ENCODE data around the gene RASGEF1C.
"Not testable (repeated sequence)": the region's sequence is repeated elsewhere in the genome, so short reads cannot be mapped to it uniquely, and the experiment has no call there.

RASGEF1C gene

DNA sequence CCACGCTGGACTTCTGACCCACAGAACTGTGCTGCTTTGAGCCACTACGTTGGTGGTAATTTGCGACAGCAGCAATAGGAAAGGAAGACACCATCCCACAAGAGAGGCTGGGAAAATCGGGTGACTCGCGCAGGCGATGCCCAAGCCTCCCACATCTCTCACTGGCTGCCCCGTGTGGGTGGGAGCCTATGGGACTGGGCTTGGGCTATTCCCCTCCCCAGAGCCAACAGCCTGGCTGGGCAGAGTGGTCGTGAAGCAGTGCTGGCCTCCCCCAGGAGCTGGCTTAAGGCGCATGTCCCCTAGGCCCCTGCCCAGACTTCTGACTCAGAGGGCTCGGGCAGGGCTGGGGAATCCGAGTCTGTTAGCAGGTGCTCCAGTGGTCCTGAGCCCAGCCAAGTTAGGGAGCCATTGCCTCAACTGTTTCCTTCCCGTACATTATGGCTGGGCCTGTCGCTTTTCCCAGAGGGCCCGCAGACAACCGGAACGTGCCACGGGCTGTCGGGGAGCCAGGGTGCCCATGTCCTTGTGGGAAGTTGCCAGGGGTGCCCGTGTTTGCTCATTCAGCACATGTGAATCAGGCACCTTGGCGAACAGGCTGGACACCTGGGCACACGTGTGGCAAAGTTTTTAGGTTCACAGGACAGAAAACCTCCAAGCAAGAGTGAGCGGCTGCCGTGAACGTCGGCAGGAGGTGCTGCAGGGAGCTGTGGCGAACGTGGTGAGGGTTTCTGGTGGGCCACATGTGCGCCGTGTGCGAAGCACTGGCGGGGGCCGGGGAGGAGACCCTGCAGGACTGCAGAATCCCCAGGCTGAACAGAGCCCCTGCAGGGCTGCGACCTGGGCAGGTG is 7.0 kb upstream of the RASGEF1C start:
- H3K4me1 Mint-ChIP-seq (ENCODE audit: low read depth), result no peaks in the 10 kb centered on the region
- peaks cover 9% of the 10 kb centered on the region for H3K27me3 Mint-ChIP-seq
- peaks cover 5% of the 10 kb centered on the region for H3K36me3 Mint-ChIP-seq (ENCODE audit: low read depth)
- H3K4me3 Mint-ChIP-seq, result no peak overlapping the region
- H3K9me3 Mint-ChIP-seq, result peaks cover 31% of the 10 kb centered on the region
- H3K27ac Mint-ChIP-seq, result no peak overlapping the region

- H3K36me3 Mint-ChIP-seq (ENCODE audit: low read depth), result peaks cover 3% of the 10 kb centered on the region
- no peaks in the 10 kb centered on the region for H3K4me1 Mint-ChIP-seq (ENCODE audit: low read depth)
- H3K27ac Mint-ChIP-seq, result no peak overlapping the region
- peaks cover 16% of the 10 kb centered on the region for H3K27me3 Mint-ChIP-seq
- H3K4me3 Mint-ChIP-seq, result no peak overlapping the region
- peaks cover 28% of the 10 kb centered on the region for H3K9me3 Mint-ChIP-seq
Observed at GRCh38 chr5:180214870-180215770, 6.1 kb upstream of the RASGEF1C start.

DNA sequence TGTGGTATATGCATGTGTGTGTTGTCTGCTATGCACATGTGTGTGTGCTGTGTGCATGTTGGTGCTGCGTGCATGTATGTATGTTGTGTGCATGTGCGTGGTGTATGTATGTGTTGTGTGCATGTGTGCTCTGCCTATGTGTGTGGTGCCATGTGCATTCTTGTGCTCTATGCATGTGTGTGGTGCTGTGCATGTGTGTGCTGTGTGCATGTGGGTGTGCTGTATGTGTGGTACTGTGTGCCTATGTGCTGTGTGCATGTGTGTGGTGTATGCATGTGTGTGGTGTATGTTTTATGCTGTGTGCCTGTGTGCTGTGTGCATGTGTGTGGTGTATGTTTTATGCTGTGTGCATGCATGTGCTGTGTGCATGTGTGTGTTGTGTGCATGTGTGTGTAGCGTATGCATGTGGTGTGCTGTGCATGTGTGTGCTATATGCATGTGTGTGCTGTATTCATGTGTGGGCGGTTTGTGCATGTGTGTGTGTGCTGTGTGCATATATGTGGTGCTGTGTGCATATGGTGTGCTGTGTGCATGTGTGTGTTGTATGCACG is 4.7 kb upstream of the RASGEF1C start:
- no peak overlapping the region for H3K27ac Mint-ChIP-seq

GRCh38 chr5:180213256-180213600 is 4.2 kb upstream of the RASGEF1C start:
- Mint-ChIP-seq H3K27ac (no peak overlapping the region), H3K27me3 (peaks cover 25% of the 10 kb centered on the region), H3K4me1 (ENCODE audit: low read depth) (peaks cover 4% of the 10 kb centered on the region), H3K4me3 (no peak overlapping the region), H3K9me3 (peaks cover 13% of the 10 kb centered on the region), H3K36me3 (ENCODE audit: low read depth) (no peaks in the 10 kb centered on the region)

More for the DNA sequence above, 4.7 kb upstream of the RASGEF1C start:
- peaks cover 21% of the 10 kb centered on the region for H3K27me3 Mint-ChIP-seq
- no peaks in the 10 kb centered on the region for H3K36me3 Mint-ChIP-seq (ENCODE audit: low read depth)
- peaks cover 14% of the 10 kb centered on the region for H3K9me3 Mint-ChIP-seq
- no peak overlapping the region for H3K4me3 Mint-ChIP-seq
- no peaks in the 10 kb centered on the region for H3K4me1 Mint-ChIP-seq (ENCODE audit: low read depth)

- no peak overlapping the region for H3K27ac Mint-ChIP-seq
- H3K27me3 Mint-ChIP-seq, result peaks cover 31% of the 10 kb centered on the region
- H3K36me3 Mint-ChIP-seq (ENCODE audit: low read depth), result no peaks in the 10 kb centered on the region
- H3K4me1 Mint-ChIP-seq (ENCODE audit: low read depth), result peaks cover 5% of the 10 kb centered on the region
- peaks cover 10% of the 10 kb centered on the region for H3K9me3 Mint-ChIP-seq
- H3K4me3 Mint-ChIP-seq, result no peak overlapping the region
Observed at GRCh38 chr5:180212363-180213255, 3.6 kb upstream of the RASGEF1C start.

GRCh38 chr5:180211761-180212035 is 2.7 kb upstream of the RASGEF1C start:
- Mint-ChIP-seq H3K4me3 (no peak overlapping the region), H3K27ac (no peak overlapping the region), H3K4me1 (ENCODE audit: low read depth) (peaks cover 5% of the 10 kb centered on the region), H3K36me3 (ENCODE audit: low read depth) (no peaks in the 10 kb centered on the region), H3K9me3 (peaks cover 10% of the 10 kb centered on the region), H3K27me3 (peaks cover 37% of the 10 kb centered on the region)

DNA sequence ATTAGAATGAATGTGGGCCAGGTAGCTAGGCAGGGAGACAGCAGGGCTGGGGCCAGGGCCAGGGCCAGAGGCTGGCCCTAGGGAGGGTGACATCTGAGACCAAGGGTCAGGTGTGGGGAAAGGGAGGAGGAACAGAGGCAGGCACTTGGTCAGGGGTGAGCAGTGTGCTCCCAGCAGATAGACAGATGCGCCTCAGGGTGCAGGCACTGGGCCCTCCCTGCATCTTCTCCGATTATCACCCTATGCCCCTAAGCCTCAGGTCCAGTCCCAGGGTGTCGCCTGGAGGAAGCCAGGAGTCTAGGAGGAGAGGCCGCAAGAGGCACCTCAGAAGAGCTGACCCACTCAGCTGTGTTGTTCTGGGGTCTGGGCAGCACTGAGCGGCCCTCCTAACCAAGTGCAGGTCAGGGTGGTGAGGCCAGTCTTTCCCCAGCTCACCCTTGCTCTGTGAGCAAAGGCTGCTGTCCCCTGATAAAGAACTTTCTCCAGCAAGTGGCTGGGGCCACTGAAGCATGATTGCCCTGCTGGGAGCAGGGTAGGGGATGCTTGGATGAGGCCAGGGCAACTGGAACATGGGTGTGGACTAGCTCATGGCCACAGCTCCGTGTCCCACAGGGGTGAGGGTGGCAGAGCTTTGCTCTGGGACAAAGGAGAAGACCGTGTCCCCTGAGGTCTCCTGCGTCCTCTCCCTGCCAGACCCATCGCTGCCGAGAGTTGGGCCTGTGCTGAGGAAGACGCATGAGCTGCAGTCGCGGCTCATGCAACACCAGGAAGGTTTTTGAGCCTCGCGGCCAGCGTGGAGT is 2.1 kb upstream of the RASGEF1C start:
- H3K4me1 Mint-ChIP-seq (ENCODE audit: low read depth), result peaks cover 5% of the 10 kb centered on the region
- H3K27me3 Mint-ChIP-seq, result peaks cover 42% of the 10 kb centered on the region
- no peaks in the 10 kb centered on the region for H3K36me3 Mint-ChIP-seq (ENCODE audit: low read depth)
- peaks cover 10% of the 10 kb centered on the region for H3K9me3 Mint-ChIP-seq
- no peak overlapping the region for H3K4me3 Mint-ChIP-seq
- H3K27ac Mint-ChIP-seq, result no peak overlapping the region

- H3K27ac Mint-ChIP-seq; H3K4me3 Mint-ChIP-seq; H3K9me3 Mint-ChIP-seq; H3K36me3 Mint-ChIP-seq (ENCODE audit: low read depth); H3K4me1 Mint-ChIP-seq (ENCODE audit: low read depth): not testable (repeated sequence)
- H3K27me3 Mint-ChIP-seq, result peaks cover 46% of the 10 kb centered on the region
Observed at GRCh38 chr5:180210077-180210476, 1.1 kb upstream of the RASGEF1C start.

DNA sequence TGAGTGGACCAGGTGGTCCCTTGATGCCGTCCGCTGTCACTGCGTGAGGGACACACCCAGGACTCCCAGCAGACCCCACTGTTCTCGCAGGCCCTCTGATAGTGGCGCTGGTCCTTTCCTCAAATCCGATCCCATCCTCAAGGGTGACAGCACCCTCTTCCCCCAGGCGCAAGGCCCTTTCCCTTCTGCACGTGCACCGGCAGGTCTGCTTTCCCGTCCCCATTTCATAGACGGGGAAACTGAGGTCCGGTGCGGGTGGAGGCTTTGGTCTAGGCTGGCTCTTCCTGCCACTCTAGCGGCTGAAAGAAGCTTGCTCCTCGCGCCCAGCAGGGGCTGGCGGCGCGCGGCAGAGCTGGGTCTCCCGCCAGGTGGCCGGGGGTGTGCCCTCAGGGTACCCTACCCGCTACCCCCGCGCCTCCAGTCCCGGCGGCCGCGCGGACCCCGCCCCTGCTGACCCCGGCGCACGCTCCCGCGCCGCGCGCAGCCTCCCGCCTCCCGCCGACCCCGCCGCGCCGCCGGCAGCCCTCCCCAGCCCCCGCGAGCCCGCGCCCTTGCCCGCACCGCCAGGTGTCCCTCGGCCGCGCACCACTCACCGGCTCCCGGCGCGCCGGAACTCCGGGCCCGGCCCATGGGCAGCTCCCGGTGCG is 453 bp downstream of the RASGEF1C start:
- H3K9me3 Mint-ChIP-seq, result no peaks in the 10 kb centered on the region
- peaks cover 5% of the 10 kb centered on the region for H3K4me1 Mint-ChIP-seq (ENCODE audit: low read depth)
- peaks cover 51% of the 10 kb centered on the region for H3K27me3 Mint-ChIP-seq
- H3K36me3 Mint-ChIP-seq (ENCODE audit: low read depth), result no peaks in the 10 kb centered on the region
- peak overlapping the region; percentile 21 for H3K4me3 Mint-ChIP-seq
- no peak overlapping the region for H3K27ac Mint-ChIP-seq

DNA sequence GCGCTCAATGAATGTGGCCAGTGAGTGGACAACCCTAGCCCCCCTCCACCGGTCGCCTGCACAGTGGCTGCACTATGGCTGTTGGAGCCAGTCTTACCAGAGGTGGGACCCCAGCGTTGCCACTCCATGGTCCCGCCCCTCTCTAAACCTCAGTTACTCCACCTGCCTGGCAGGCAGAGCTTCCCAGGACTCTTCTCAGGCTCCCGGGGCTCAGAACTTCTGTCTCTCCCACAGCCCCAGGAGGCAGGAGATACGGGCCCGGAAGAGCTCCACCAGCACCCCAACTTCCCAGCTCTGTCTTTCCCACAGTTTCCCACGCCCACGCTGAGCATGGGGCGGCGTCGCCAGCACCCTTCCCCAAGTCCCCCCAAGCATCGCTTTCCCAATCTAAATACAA is 975 bp downstream of the RASGEF1C start:
- no peak overlapping the region for H3K27ac Mint-ChIP-seq
- H3K4me3 Mint-ChIP-seq, result peak overlapping the region; percentile 21
- peaks cover 51% of the 10 kb centered on the region for H3K27me3 Mint-ChIP-seq
- H3K9me3 Mint-ChIP-seq, result no peaks in the 10 kb centered on the region
- H3K36me3 Mint-ChIP-seq (ENCODE audit: low read depth), result no peaks in the 10 kb centered on the region
- H3K4me1 Mint-ChIP-seq (ENCODE audit: low read depth), result peaks cover 5% of the 10 kb centered on the region

DNA sequence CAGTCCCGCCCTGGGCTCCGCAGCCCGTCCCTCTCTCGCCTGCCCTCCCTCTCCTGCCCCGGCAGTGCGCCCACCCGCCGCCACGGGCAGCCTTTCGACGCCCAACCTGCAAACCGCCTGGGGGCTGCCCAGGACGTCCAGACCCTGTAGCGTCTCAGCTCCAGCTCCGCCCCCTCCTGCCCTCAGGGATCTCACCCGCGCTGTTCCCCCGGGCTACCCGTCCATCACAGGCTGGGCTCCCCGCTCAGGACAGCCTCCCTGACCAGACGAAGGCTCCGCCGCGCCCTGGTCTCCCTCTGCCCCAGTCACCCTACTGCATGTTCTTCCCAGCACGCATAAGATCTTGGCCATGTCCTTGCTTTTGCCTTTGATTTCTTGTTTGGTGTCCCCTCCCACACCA is 1.4 kb downstream of the RASGEF1C start:
- Mint-ChIP-seq H3K9me3 (no peaks in the 10 kb centered on the region), H3K4me1 (ENCODE audit: low read depth) (peaks cover 5% of the 10 kb centered on the region), H3K4me3 (no peak overlapping the region), H3K27me3 (peaks cover 49% of the 10 kb centered on the region), H3K36me3 (ENCODE audit: low read depth) (no peaks in the 10 kb centered on the region), H3K27ac (no peak overlapping the region)

GRCh38 chr5:180206993-180207392 is 2.0 kb downstream of the RASGEF1C start:
- peaks cover 5% of the 10 kb centered on the region for H3K4me1 Mint-ChIP-seq (ENCODE audit: low read depth)
- H3K27ac Mint-ChIP-seq, result no peak overlapping the region
- no peaks in the 10 kb centered on the region for H3K36me3 Mint-ChIP-seq (ENCODE audit: low read depth)
- H3K9me3 Mint-ChIP-seq, result no peaks in the 10 kb centered on the region
- H3K27me3 Mint-ChIP-seq, result peaks cover 45% of the 10 kb centered on the region
- no peak overlapping the region for H3K4me3 Mint-ChIP-seq

GRCh38 chr5:180205916-180206315 is 3.1 kb downstream of the RASGEF1C start:
- Mint-ChIP-seq H3K9me3 (no peaks in the 10 kb centered on the region), H3K27me3 (peaks cover 42% of the 10 kb centered on the region), H3K4me1 (ENCODE audit: low read depth) (peaks cover 5% of the 10 kb centered on the region), H3K27ac (no peak overlapping the region), H3K36me3 (ENCODE audit: low read depth) (no peaks in the 10 kb centered on the region), H3K4me3 (no peak overlapping the region)
